HEK293 (cell line): ENCODE results near the gene CXADR.

Experiments used
- ZNF121 ChIP-seq: fragments of 450-650 bp; formaldehyde crosslinking; IDR thresholded peaks from 2 replicates; pipeline ENCODE4 v1.5.1; 2016; ENCODE audit warnings: missing biosample characterization, missing genetic modification characterization
- ZNF610 ChIP-seq: fragments of 450-650 bp; formaldehyde crosslinking; IDR thresholded peaks from 2 replicates; pipeline ENCODE4 v1.5.1; 2016; ENCODE audit warnings: missing biosample characterization, missing genetic modification characterization, borderline replicate concordance
- ZNF785 ChIP-seq: fragments of 450-650 bp; formaldehyde crosslinking; IDR thresholded peaks from 2 replicates; pipeline ENCODE4 v1.5.1; 2016; ENCODE audit warnings: missing biosample characterization, missing genetic modification characterization
- TF ChIP-seq, protein P1 (sequence below): fragments of 450-650 bp; formaldehyde crosslinking; IDR thresholded peaks from 2 replicates; pipeline ENCODE4 v1.5.1; 2016; ENCODE audit warnings: missing biosample characterization, missing genetic modification characterization

DNA sequence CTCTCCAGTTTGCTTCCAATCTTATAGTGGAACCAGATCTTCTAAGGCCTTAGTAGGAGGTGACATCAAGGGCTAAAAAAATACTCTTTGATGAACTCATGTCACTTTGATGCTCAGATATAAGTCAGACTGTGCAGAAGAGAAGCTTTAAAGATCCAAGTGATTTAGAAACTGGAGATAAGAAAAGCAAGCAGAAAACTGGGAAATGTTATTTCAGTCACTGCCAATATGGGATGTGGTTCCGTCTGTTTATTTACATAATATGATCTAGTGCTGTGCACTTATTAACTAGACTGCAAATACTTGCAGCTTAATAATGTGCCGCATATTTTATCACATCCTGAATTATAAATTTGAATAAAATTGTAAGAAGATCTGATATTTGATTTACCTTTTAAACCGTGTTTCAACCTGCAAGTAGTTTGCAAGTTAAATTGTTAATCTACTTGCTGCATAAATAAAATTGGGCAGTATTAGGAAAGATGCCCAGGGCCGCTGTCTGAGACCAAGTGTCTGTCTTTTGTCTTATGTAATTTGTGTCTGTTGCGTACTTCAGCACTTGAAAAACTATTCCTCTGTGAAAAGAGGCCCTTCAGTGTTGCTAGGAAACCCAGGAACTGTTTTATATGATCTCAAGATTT, 29.6 kb downstream of the CXADR start:
- TF ChIP-seq, protein P1, sequence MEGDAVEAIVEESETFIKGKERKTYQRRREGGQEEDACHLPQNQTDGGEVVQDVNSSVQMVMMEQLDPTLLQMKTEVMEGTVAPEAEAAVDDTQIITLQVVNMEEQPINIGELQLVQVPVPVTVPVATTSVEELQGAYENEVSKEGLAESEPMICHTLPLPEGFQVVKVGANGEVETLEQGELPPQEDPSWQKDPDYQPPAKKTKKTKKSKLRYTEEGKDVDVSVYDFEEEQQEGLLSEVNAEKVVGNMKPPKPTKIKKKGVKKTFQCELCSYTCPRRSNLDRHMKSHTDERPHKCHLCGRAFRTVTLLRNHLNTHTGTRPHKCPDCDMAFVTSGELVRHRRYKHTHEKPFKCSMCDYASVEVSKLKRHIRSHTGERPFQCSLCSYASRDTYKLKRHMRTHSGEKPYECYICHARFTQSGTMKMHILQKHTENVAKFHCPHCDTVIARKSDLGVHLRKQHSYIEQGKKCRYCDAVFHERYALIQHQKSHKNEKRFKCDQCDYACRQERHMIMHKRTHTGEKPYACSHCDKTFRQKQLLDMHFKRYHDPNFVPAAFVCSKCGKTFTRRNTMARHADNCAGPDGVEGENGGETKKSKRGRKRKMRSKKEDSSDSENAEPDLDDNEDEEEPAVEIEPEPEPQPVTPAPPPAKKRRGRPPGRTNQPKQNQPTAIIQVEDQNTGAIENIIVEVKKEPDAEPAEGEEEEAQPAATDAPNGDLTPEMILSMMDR (tag by site-specific recombination) = no peak
- no peak for TF ChIP-seq ZNF785 (tag by site-specific recombination)
- no peak for TF ChIP-seq ZNF121 (tag by site-specific recombination)
- no peak for TF ChIP-seq ZNF610 (tag by site-specific recombination)
